Neural cell (in vitro differentiated cells): Measurements from ENCODE around the gene SSTR5. TPM values are rescaled to one million over a fixed set of nuclear protein-coding genes. Genes with fewer than 3 reads are reported as not detected.

Experiments used
- H2AFZ ChIP-seq: fragments of 200-600, 300-800 bp; sonication (generic), shearing (Covaris generic); 2 replicates; pipeline ENCODE4 v1.6.0; 2014; ENCODE audit warnings: low read depth, mild to moderate bottlenecking, antibody characterized with exemption, low read length, moderate library complexity
- H3F3A ChIP-seq: fragments of 200-600 bp; shearing (Covaris generic); 2 replicates; pipeline ENCODE4 v1.6.1; 2016; ENCODE audit warnings: mild to moderate bottlenecking, moderate library complexity, mixed read lengths, antibody characterized with exemption, low read length; ENCODE audit not compliant: insufficient read depth, poor library complexity, severe bottlenecking
- H3K27ac ChIP-seq: fragments of 200-600, 300-800 bp; sonication (generic), shearing (Covaris generic); 2 replicates; pipeline ENCODE4 v1.5.1; 2014; ENCODE audit warnings: mild to moderate bottlenecking, low read length, moderate library complexity
- H3K27me3 ChIP-seq: fragments of 300-800, 200-600 bp; sonication (generic), shearing (Covaris generic); 2 replicates; pipeline ENCODE4 v1.6.0; 2014; ENCODE audit warnings: mild to moderate bottlenecking, low read depth, low read length, moderate library complexity; ENCODE audit not compliant: insufficient read depth
- H3K36me3 ChIP-seq: fragments of 300-800, 200-600 bp; sonication (generic), shearing (Covaris generic); 2 replicates; pipeline ENCODE4 v1.5.1; 2014; ENCODE audit warnings: mild to moderate bottlenecking, antibody characterized with exemption, low read length, moderate library complexity; ENCODE audit not compliant: insufficient read depth
- H3K4me2 ChIP-seq: fragments of 300-800, 200-600 bp; sonication (generic), shearing (Covaris generic); 2 replicates; pipeline ENCODE4 v1.6.0; 2014; ENCODE audit warnings: mild to moderate bottlenecking, low read length
- H3K4me3 ChIP-seq: fragments of 300-800, 200-600 bp; sonication (generic), shearing (Covaris generic); 2 replicates; pipeline ENCODE4 v1.5.1; 2014; ENCODE audit warnings: mild to moderate bottlenecking, low read length, moderate library complexity
- H3K79me2 ChIP-seq: fragments of 200-600 bp; shearing (Covaris generic); replicated peaks from 2 replicates; pipeline ENCODE4 v1.6.0; 2014; ENCODE audit warnings: mild to moderate bottlenecking, low read length, moderate library complexity; ENCODE audit not compliant: insufficient read depth
- H3K9ac ChIP-seq: fragments of 300-800, 200-600 bp; sonication (generic), shearing (Covaris generic); 2 replicates; pipeline ENCODE4 v1.6.1; 2016; ENCODE audit warnings: mild to moderate bottlenecking, low read length, mixed read lengths
- H3K9me2 ChIP-seq: fragments of 200-600 bp; shearing (Covaris generic); 2 replicates; pipeline ENCODE4 v1.6.1; 2016; ENCODE audit warnings: mild to moderate bottlenecking, low read length, mixed read lengths; ENCODE audit not compliant: insufficient read depth
- H3K9me3 ChIP-seq: fragments of 200-600, 300-800 bp; sonication (generic), shearing (Covaris generic); 2 replicates; pipeline ENCODE4 v1.6.1; 2016; ENCODE audit warnings: mild to moderate bottlenecking, mixed run types, low read length, moderate library complexity, mixed read lengths
- H4K20me1 ChIP-seq: fragments of 200-600 bp; shearing (Covaris generic); 2 replicates; pipeline ENCODE4 v1.6.1; 2016; ENCODE audit warnings: mild to moderate bottlenecking, mixed run types; ENCODE audit not compliant: insufficient read depth
- CTCF ChIP-seq: fragments of 450-650 bp; IDR thresholded peaks from 2 replicates; pipeline ENCODE4 v1.5.1; 2014; ENCODE audit warnings: antibody characterized with exemption, mild to moderate bottlenecking, moderate library complexity; ENCODE audit not compliant: poor library complexity, severe bottlenecking
- EP300 ChIP-seq: fragments of 450-650 bp; conservative IDR thresholded peaks from 2 replicates; pipeline ENCODE4 v1.6.1; 2014; ENCODE audit warnings: antibody characterized with exemption, mild to moderate bottlenecking, moderate library complexity; ENCODE audit not compliant: poor library complexity, severe bottlenecking
- EZH2 ChIP-seq: fragments of 200-600, 300-800 bp; shearing (Covaris generic), sonication (generic); IDR thresholded peaks from 2 replicates; pipeline ENCODE4 v1.6.1; 2014; ENCODE audit warnings: antibody characterized with exemption, low read length, borderline replicate concordance, mild to moderate bottlenecking; ENCODE audit not compliant: insufficient read depth, poor library complexity, severe bottlenecking
- MXI1 ChIP-seq: fragments of 450-650 bp; conservative IDR thresholded peaks from 2 replicates; pipeline ENCODE4 v1.6.1; 2014; ENCODE audit warnings: antibody characterized with exemption, mild to moderate bottlenecking; ENCODE audit not compliant: poor library complexity, severe bottlenecking
- POLR2AphosphoS5 ChIP-seq: IDR thresholded peaks from 2 replicates; pipeline ENCODE4 v1.6.1; 2012
- RAD21 ChIP-seq: fragments of 450-650 bp; conservative IDR thresholded peaks from 2 replicates; pipeline ENCODE4 v1.6.1; 2014; ENCODE audit warnings: antibody characterized with exemption, mild to moderate bottlenecking, moderate library complexity
- REST ChIP-seq: IDR thresholded peaks from 2 replicates; pipeline ENCODE4 v1.6.1; 2012; ENCODE audit warnings: borderline replicate concordance
- SMC3 ChIP-seq: fragments of 450-650 bp; conservative IDR thresholded peaks from 2 replicates; pipeline ENCODE4 v1.6.1; 2014; ENCODE audit warnings: antibody characterized with exemption, mild to moderate bottlenecking, moderate library complexity; ENCODE audit not compliant: poor library complexity
- TAF1 ChIP-seq: IDR thresholded peaks from 2 replicates; pipeline ENCODE4 v1.6.1; 2012; ENCODE audit warnings: low read depth
- polyA plus RNA-seq: library from polyadenylated mRNA; depleted of rRNA; stranded (reverse); fragments of >200 nt; gene quantifications from 2 replicates; pipeline ENCODE4 v1.2.3, GENCODE V29; 2014

The SSTR5 gene
- polyA plus RNA-seq, 1 donor from 2014 or later: not detected

DNA sequence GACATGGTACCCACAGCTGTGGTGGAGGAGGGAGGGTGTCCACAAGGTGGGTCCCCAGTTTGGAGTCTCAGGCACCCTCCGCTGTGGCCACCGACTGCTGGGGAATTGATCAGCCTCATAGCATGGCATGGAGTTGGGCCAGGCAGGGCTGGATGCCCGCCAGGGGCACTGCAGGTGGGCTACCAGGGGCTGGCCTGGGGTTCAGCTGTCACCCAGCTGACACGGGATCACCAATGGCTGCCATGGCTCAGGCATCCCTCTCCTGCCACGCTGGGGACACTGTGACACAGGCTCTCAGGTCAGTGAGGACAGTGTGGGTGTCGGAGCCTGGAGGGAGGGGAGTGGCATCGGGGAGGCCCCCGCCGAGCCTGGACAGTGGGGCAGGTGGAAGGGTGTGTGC, 19.8 kb upstream of the SSTR5 start:
- TF ChIP-seq TAF1 (no peak), REST (no peak), MXI1 (no peak), EP300 (no peak)
- Histone ChIP-seq H3K79me2 (no peaks in the 10 kb centered on the region), H4K20me1 (no peaks in the 10 kb centered on the region), H3K27ac (no peak overlapping the region), H3K9me3 (no peaks in the 10 kb centered on the region), H3K4me3 (no peak overlapping the region), H3F3A (no peaks in the 10 kb centered on the region), H3K9ac (no peak overlapping the region), H2AFZ (no peak overlapping the region), H3K27me3 (no peaks in the 10 kb centered on the region), H3K36me3 (no peaks in the 10 kb centered on the region), H3K4me2 (no peak overlapping the region), H3K9me2 (no peaks in the 10 kb centered on the region)

- TF ChIP-seq EP300 (no peak), POLR2AphosphoS5 (no peak), CTCF (no peak), MXI1 (no peak), EZH2 (no peak)
- no peaks in the 10 kb centered on the region for H3F3A ChIP-seq
- H4K20me1 ChIP-seq: no peaks in the 10 kb centered on the region
- H3K79me2 ChIP-seq: no peaks in the 10 kb centered on the region
- H3K9me3 ChIP-seq: no peaks in the 10 kb centered on the region
- H3K9ac ChIP-seq: no peak overlapping the region
- no peak overlapping the region for H2AFZ ChIP-seq
- H3K27ac ChIP-seq: no peak overlapping the region
- H3K4me3 ChIP-seq: no peak overlapping the region
- H3K27me3 ChIP-seq: no peaks in the 10 kb centered on the region
- no peak overlapping the region for H3K4me2 ChIP-seq
- no peaks in the 10 kb centered on the region for H3K9me2 ChIP-seq
- no peaks in the 10 kb centered on the region for H3K36me3 ChIP-seq
These were observed 19.4 kb upstream of the SSTR5 start for GRCh38 chr16:1053121-1053521.

DNA sequence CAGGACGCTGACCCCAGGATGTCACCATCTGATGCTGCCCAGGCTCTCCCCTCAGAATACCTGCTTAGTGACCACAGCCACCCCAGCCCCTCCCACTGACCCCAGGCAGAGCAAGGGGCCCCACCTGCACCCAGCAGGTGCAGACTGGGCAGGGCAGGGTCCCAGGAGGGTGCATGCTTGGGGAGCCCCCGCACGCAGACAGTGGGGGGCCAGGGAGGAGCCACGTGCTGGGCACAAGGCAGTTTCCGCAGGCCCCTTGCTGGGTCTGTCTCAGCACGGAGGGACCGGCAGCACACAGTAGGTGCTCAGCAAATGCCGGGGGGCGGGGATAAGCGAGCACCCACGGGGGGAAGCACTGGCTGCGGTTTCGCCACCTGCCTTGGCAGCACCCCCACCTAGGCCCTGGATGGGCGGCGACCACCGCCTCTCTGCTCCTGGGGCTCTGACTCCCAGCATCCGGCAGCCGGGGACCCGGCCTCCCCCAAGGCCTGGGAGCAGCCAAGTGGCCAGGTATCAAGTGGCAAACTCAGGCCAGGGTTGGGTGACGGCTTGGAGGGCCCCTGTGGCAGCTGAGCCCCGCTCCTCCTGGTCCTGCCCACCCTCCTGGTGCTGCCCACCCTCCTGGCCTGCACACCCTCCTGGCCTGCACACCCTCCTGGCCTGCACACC, 18.7 kb upstream of the SSTR5 start:
- no peak overlapping the region for H3K9ac ChIP-seq
- H4K20me1 ChIP-seq: no peaks in the 10 kb centered on the region
- no peak overlapping the region for H3K27ac ChIP-seq
- H3F3A ChIP-seq: no peaks in the 10 kb centered on the region
- TF ChIP-seq EZH2: no peak
- no peak for TF ChIP-seq EP300
- no peak for TF ChIP-seq MXI1
- no peak for TF ChIP-seq CTCF
- no peak for TF ChIP-seq TAF1
- TF ChIP-seq SMC3: no peak
- TF ChIP-seq POLR2AphosphoS5: no peak
- no peak for TF ChIP-seq REST
- no peak for TF ChIP-seq RAD21
- H3K4me3 ChIP-seq: no peak overlapping the region
- H3K9me3 ChIP-seq: no peaks in the 10 kb centered on the region
- H3K27me3 ChIP-seq: no peaks in the 10 kb centered on the region
- H3K9me2 ChIP-seq: no peaks in the 10 kb centered on the region
- no peaks in the 10 kb centered on the region for H3K36me3 ChIP-seq
- H3K4me2 ChIP-seq: no peak overlapping the region
- H3K79me2 ChIP-seq: no peaks in the 10 kb centered on the region
- H2AFZ ChIP-seq: no peak overlapping the region
